Adrenal gland (tissue), 12 donors: ENCODE results near the gene CFAP92. TPM values are rescaled to one million over a fixed set of nuclear protein-coding genes. Genes with fewer than 3 reads are reported as not detected.

Source experiments
- DNase-seq, 7 donors: peaks; one replicate each; pipeline ENCODE4 v3.0.0-alpha.2; 2019 to 2020
- H3K27ac ChIP-seq, 5 donors: fragments of 200-600 bp; sonication (generic) in 4 of 5; 1 replicate in 3 of 5; 2 replicates in 2 of 5; pipeline versions ENCODE4 v1.5.1 to v1.8.0; 2016 to 2020; ENCODE audit warnings: mild to moderate bottlenecking in 1 of 5
- H3K27me3 ChIP-seq: fragments of 200-600 bp; 2 replicates; pipeline ENCODE4 v1.8.0; 2021
- H3K36me3 ChIP-seq, 2 donors: fragments of 200-600 bp; replicated peaks in 1 of 2; 1 replicate in 1 of 2; 2 replicates in 1 of 2; pipeline versions ENCODE4 v1.5.1 to v1.8.0; 2018 to 2022
- H3K4me1 ChIP-seq, 2 donors: fragments of 200-600 bp; replicated peaks in 1 of 2; 1 replicate in 1 of 2; 2 replicates in 1 of 2; pipeline versions ENCODE4 v1.5.1 to v1.8.0; 2018 to 2021
- H3K4me3 ChIP-seq, 4 donors: fragments of 200-600 bp; sonication (generic) in 3 of 4; one replicate each; pipeline ENCODE4 v1.5.1; 2016 to 2018
- H3K9me3 ChIP-seq, 3 donors: fragments of 200-600 bp; sonication (generic) in 1 of 3; replicated peaks in 1 of 3; 1 replicate in 2 of 3; 2 replicates in 1 of 3; pipeline versions ENCODE4 v1.5.1 to v1.8.0; 2016 to 2021
- CTCF ChIP-seq, 6 experiments: fragments of 450-650 bp in 4 of 6; fragments of 200-600 bp in 2 of 6; sonication (generic) in 1 of 6; IDR thresholded peaks; 1 replicate in 5 of 6; 2 replicates in 1 of 6; pipeline versions ENCODE4 v1.5.1 to v1.8.0; 2016 to 2021; ENCODE audit warnings: antibody characterized with exemption in 6 of 6, mild to moderate bottlenecking in 2 of 6, moderate library complexity in 1 of 6
- POLR2A ChIP-seq, 2 donors: fragments of 450-650 bp; IDR thresholded peaks; one replicate each; pipeline ENCODE4 v1.6.1; 2017; ENCODE audit warnings: antibody characterized with exemption in 2 of 2, mild to moderate bottlenecking in 2 of 2, moderate library complexity in 1 of 2
- WGBS, 4 donors: extraction: QIAGEN DNeasy Blood & Tissue Kit in 2 of 4; methylation state at CpG; one replicate each; pipeline versions ENCODE4 v1.1.5 to v1.1.7; 2013 to 2017; 5-methylcytosine and 5-hydroxymethylcytosine counted together
- intact Hi-C, 2 donors: fragments of 100-400 bp; cut with DNase I; formaldehyde crosslinking; loops; one replicate each; pipeline versions ENCODE4 v1.14.1 to v1.15.0; 2022 to 2023
- polyA plus RNA-seq, 3 donors: library from polyadenylated mRNA; stranded (reverse); fragments of 200-250 nt in 2 of 3; fragments of 350-450 nt in 1 of 3; fragmentation: Illumina TruSeq in 1 of 3; extraction: RNeasy Lipid Tissue Mini Kit (QIAGEN cat#74804) in 1 of 3; gene quantifications; one replicate each; pipeline ENCODE4 v1.2.3, GENCODE V29; 2013 to 2014
- total RNA-seq, 9 donors: library from RNA; depleted of rRNA in 4 of 9; stranded (reverse); fragments of >200 nt in 4 of 9; fragments of 120-200 nt in 1 of 9; fragmentation: NEBNext Ultra II Directional in 1 of 9; extraction: Animal tissue kit (Norgen Biotek cat#: 25700) in 1 of 9; gene quantifications; one replicate each; pipeline versions ENCODE4 v1.1.0 to v1.2.4, GENCODE V29; 2013 to 2023
- donor health status: healthy with polysubstance abuse.
- donor health status: Bipolar disorder and iron deficiency.
- donor health status: DM: yes; HTN: yes; CAD: no.
- donor health status: DM: no; HTN: no; CAD: no.
- donor health status: DM: no; HTN: no; CAD: no.
- donor health status: DM: yes; HTN: yes; CAD: no.

CFAP92 gene
- total and polyA plus RNA-seq, 12 donors: 0.14 to 1.9 (median 0.48) TPM; not detected in 1

- peak in 6 of 7 donors; percentile 54 to 82 (median 64) for DNase-seq
- Histone ChIP-seq H3K4me3 (no peak overlapping the region), H3K27me3 (no peaks in the 10 kb centered on the region), H3K9me3 (no peaks in the 10 kb centered on the region), H3K4me1 (peaks cover 0 to 15% of the 10 kb centered on the region in 2 donors), H3K36me3 (no peaks in the 10 kb centered on the region), H3K27ac (peak overlapping the region in 3 of 5 donors; percentile 31 to 79 (median 60))
- TF ChIP-seq CTCF (IDR thresholded peaks at IDR 0.05) (no peak), POLR2A (IDR thresholded peaks at IDR 0.05) (no peak)
- intact Hi-C loops: no loop called here
- 38 to 57% (median 54%) methylated on average over 13 to 19 of the region's 19 CpGs for WGBS, 4 donors
These were observed 21.7 kb upstream of the CFAP92 start for GRCh38 chr3:129015388-129016105.

- Histone ChIP-seq H3K4me3 (no peak overlapping the region), H3K9me3 (no peaks in the 10 kb centered on the region), H3K27ac (peak overlapping the region in 2 of 5 donors; percentile 41 to 79), H3K4me1 (peaks cover 0 to 15% of the 10 kb centered on the region in 2 donors), H3K27me3 (no peaks in the 10 kb centered on the region), H3K36me3 (no peaks in the 10 kb centered on the region)
- no peak for DNase-seq
- WGBS, 4 donors: 92 to 96% (median 93%) methylated on average over 5 to 9 of the region's 9 CpGs
- intact Hi-C loops: no loop called here
- TF ChIP-seq CTCF (IDR thresholded peaks at IDR 0.05) (no peak), POLR2A (IDR thresholded peaks at IDR 0.05) (no peak)
These were observed 21.0 kb upstream of the CFAP92 start for GRCh38 chr3:129014793-129015345.

GRCh38 chr3:129014148-129014547 is 20.3 kb upstream of the CFAP92 start:
- H3K36me3 ChIP-seq: no peaks in the 10 kb centered on the region
- 73 to 83% (median 81%) methylated on average over 12 to 13 of the region's 13 CpGs for WGBS, 4 donors
- no peaks in the 10 kb centered on the region for H3K27me3 ChIP-seq
- no peak for TF ChIP-seq CTCF (IDR thresholded peaks at IDR 0.05)
- no peak for TF ChIP-seq POLR2A (IDR thresholded peaks at IDR 0.05)
- DNase-seq: no peak
- no peaks in the 10 kb centered on the region for H3K9me3 ChIP-seq
- intact Hi-C loops: no loop called here
- peak overlapping the region in 2 of 5 donors; percentile 28 to 79 for H3K27ac ChIP-seq
- no peak overlapping the region for H3K4me3 ChIP-seq
- peaks cover 0 to 15% of the 10 kb centered on the region in 2 donors for H3K4me1 ChIP-seq

GRCh38 chr3:129013491-129013891 is 19.6 kb upstream of the CFAP92 start:
- intact Hi-C loops: no loop called here
- H3K4me1 ChIP-seq: peaks cover 0 to 15% of the 10 kb centered on the region in 2 donors
- H3K27me3 ChIP-seq: no peaks in the 10 kb centered on the region
- 94 to 100% (median 99%) methylated on average over 2 to 3 of the region's 3 CpGs for WGBS, 4 donors
- H3K36me3 ChIP-seq: no peaks in the 10 kb centered on the region
- no peak overlapping the region for H3K27ac ChIP-seq
- DNase-seq: no peak
- H3K4me3 ChIP-seq: no peak overlapping the region
- no peaks in the 10 kb centered on the region for H3K9me3 ChIP-seq
- TF ChIP-seq CTCF (IDR thresholded peaks at IDR 0.05) (no peak), POLR2A (IDR thresholded peaks at IDR 0.05) (no peak)
